H1 (cell line): Measurements from ENCODE around the gene VPS51. TPM values are rescaled to one million over a fixed set of nuclear protein-coding genes. Genes with fewer than 3 reads are reported as not detected.

ENCODE experiments used
- CTCF ChIA-PET: fragments of 300-600 bp; sonication (Branson Sonifier 250); formaldehyde crosslinking; loops from one replicate; lab custom pipeline; 2021; ENCODE audit not compliant: partially characterized antibody; lab: Charles Lee
- POLR2A ChIA-PET: fragments of 300-600 bp; sonication (Branson Sonifier 250); formaldehyde crosslinking; loops from one replicate; lab custom pipeline; 2021; ENCODE audit warnings: inconsistent platforms; ENCODE audit not compliant: partially characterized antibody; lab: Charles Lee
- DNase-seq, 2 experiments: peaks; one replicate each; pipeline versions ENCODE4 v3.0.0 to v3.0.0-alpha.2; 2010 to 2022; ENCODE audit warnings: low spot score in 2 of 2, low read depth in 1 of 2, mixed read lengths in 1 of 2
- FAIRE-seq: peaks from 2 replicates; lab custom pipeline; 2011; peaks lifted over from hg19 to GRCh38; lab: Jason Lieb, UNC
- H2AFZ ChIP-seq: 2 replicates; pipeline ENCODE4 v1.8.1; 2012; ENCODE audit warnings: low read length, inconsistent platforms
- H2AK5ac ChIP-seq: 2 replicates; pipeline ENCODE4 v1.6.1; 2013; ENCODE audit warnings: low read depth, low read length
- H2BK120ac ChIP-seq: replicated peaks from 2 replicates; pipeline ENCODE3; 2013; ENCODE audit warnings: low read depth, low read length, inconsistent platforms
- H2BK12ac ChIP-seq: 2 replicates; pipeline ENCODE4 v1.6.1; 2013; ENCODE audit warnings: low read depth, low read length
- H2BK15ac ChIP-seq: 2 replicates; pipeline ENCODE4 v1.6.1; 2013; ENCODE audit warnings: low read length
- H2BK20ac ChIP-seq: 2 replicates; pipeline ENCODE4 v1.6.1; 2013; ENCODE audit warnings: low read length
- H2BK5ac ChIP-seq: 2 replicates; pipeline ENCODE4 v1.6.1; 2013; ENCODE audit warnings: low read depth, low read length
- H3K14ac ChIP-seq: 2 replicates; pipeline ENCODE4 v1.6.1; 2013; ENCODE audit warnings: inconsistent platforms; ENCODE audit not compliant: insufficient read length
- H3K18ac ChIP-seq: 2 replicates; pipeline ENCODE4 v1.6.1; 2013; ENCODE audit warnings: low read length; ENCODE audit errors: extremely low read depth
- H3K23ac ChIP-seq: 2 replicates; pipeline ENCODE4 v1.6.1; 2013; ENCODE audit warnings: inconsistent platforms; ENCODE audit not compliant: insufficient read length
- H3K23me2 ChIP-seq: 2 replicates; pipeline ENCODE4 v1.6.1; 2013; ENCODE audit warnings: low read depth, low read length
- H3K27ac ChIP-seq: 2 replicates; pipeline ENCODE4 v1.6.1; 2011; ENCODE audit warnings: low read depth, low read length, inconsistent platforms
- H3K27me3 ChIP-seq, 4 experiments: replicated peaks in 1 of 4; 1 replicate in 1 of 4; 2 replicates in 3 of 4; pipeline versions ENCODE4 v1.6.1 to v1.8.1; 2011 to 2013; ENCODE audit warnings: low read length in 3 of 4, mild to moderate bottlenecking in 3 of 4, inconsistent platforms in 2 of 4, mixed read lengths in 2 of 4, moderate library complexity in 1 of 4; ENCODE audit not compliant: control insufficient read depth in 3 of 4, insufficient read depth in 3 of 4; ENCODE audit errors: extremely low read depth in 1 of 4
- H3K36me3 ChIP-seq, 4 experiments: 2 replicates each; pipeline versions ENCODE4 v1.6.1 to v1.8.1; 2011 to 2013; ENCODE audit warnings: mild to moderate bottlenecking in 4 of 4, low read length in 3 of 4, moderate library complexity in 2 of 4, control low read depth in 1 of 4, inconsistent platforms in 1 of 4; ENCODE audit not compliant: insufficient read depth in 4 of 4, control insufficient read depth in 2 of 4
- H3K4ac ChIP-seq: replicated peaks from 2 replicates; pipeline ENCODE3; 2013; ENCODE audit warnings: low read length, low read depth, mixed read lengths, inconsistent platforms; ENCODE audit not compliant: insufficient read length
- H3K4me1 ChIP-seq, 4 experiments: replicated peaks in 1 of 4; 1 replicate in 1 of 4; 2 replicates in 3 of 4; pipeline versions ENCODE4 v1.6.1 to v1.8.1; 2011 to 2013; ENCODE audit warnings: low read length in 3 of 4, inconsistent platforms in 2 of 4, mixed read lengths in 1 of 4; ENCODE audit not compliant: insufficient read depth in 4 of 4, control insufficient read depth in 3 of 4
- H3K4me2 ChIP-seq, 2 experiments: 2 replicates each; pipeline versions ENCODE4 v1.6.1 to v1.8.1; 2011 to 2013; ENCODE audit warnings: low read depth in 2 of 2, low read length in 2 of 2, control low read depth in 1 of 2, inconsistent platforms in 1 of 2, mild to moderate bottlenecking in 1 of 2; ENCODE audit not compliant: insufficient read depth in 1 of 2
- H3K4me3 ChIP-seq, 4 experiments: fragments of 200-600, 300-600 bp in 1 of 4; sonication (generic), shearing (Covaris generic), sonication (Bioruptor Twin) in 1 of 4; 2 replicates each; pipeline versions ENCODE4 v1.5.1 to v1.8.1; 2011 to 2016; ENCODE audit warnings: low read length in 4 of 4, low read depth in 3 of 4, control low read depth in 2 of 4, inconsistent platforms in 2 of 4, mild to moderate bottlenecking in 2 of 4, mixed read lengths in 1 of 4, moderate library complexity in 1 of 4; ENCODE audit not compliant: insufficient read depth in 2 of 4; ENCODE audit errors: extremely low read depth in 1 of 4
- H3K56ac ChIP-seq: replicated peaks from 2 replicates; pipeline ENCODE3; 2013; ENCODE audit warnings: low read depth, mild to moderate bottlenecking, mixed read lengths, low read length, inconsistent platforms; ENCODE audit not compliant: insufficient read length
- H3K79me1 ChIP-seq: 2 replicates; pipeline ENCODE4 v1.6.1; 2013; ENCODE audit warnings: low read depth, low read length, control low read depth
- H3K79me2 ChIP-seq, 2 experiments: 2 replicates each; pipeline versions ENCODE4 v1.6.1 to v1.8.1; 2012 to 2013; ENCODE audit warnings: low read length in 2 of 2, mild to moderate bottlenecking in 2 of 2, inconsistent platforms in 1 of 2; ENCODE audit not compliant: insufficient read depth in 2 of 2, control insufficient read depth in 1 of 2
- H3K9ac ChIP-seq, 4 experiments: replicated peaks in 1 of 4; 1 replicate in 1 of 4; 2 replicates in 3 of 4; pipeline versions ENCODE4 v1.6.1 to v1.8.1; 2011 to 2013; ENCODE audit warnings: low read depth in 3 of 4, low read length in 3 of 4, control low read depth in 2 of 4, mild to moderate bottlenecking in 2 of 4, moderate library complexity in 2 of 4, inconsistent platforms in 1 of 4; ENCODE audit errors: extremely low read depth in 1 of 4
- H3K9me3 ChIP-seq, 2 experiments: 2 replicates each; pipeline versions ENCODE4 v1.6.1 to v1.8.1; 2012 to 2013; ENCODE audit warnings: mild to moderate bottlenecking in 2 of 2, moderate library complexity in 2 of 2, control low read depth in 1 of 2, inconsistent platforms in 1 of 2, low read depth in 1 of 2, low read length in 1 of 2, mixed read lengths in 1 of 2; ENCODE audit not compliant: insufficient read depth in 2 of 2
- H4K20me1 ChIP-seq, 2 experiments: replicated peaks in 1 of 2; 2 replicates each; pipeline versions ENCODE3 to v1.8.1; 2011 to 2013; ENCODE audit warnings: inconsistent platforms in 2 of 2, low read length in 2 of 2, mild to moderate bottlenecking in 1 of 2; ENCODE audit not compliant: insufficient read depth in 2 of 2, control insufficient read depth in 1 of 2
- H4K5ac ChIP-seq: 2 replicates; pipeline ENCODE4 v1.6.1; 2013; ENCODE audit warnings: low read length, low read depth, mixed read lengths, inconsistent platforms; ENCODE audit not compliant: insufficient read length
- H4K8ac ChIP-seq: 2 replicates; pipeline ENCODE4 v1.8.0; 2013; ENCODE audit warnings: mild to moderate bottlenecking, moderate library complexity, low read length, inconsistent platforms; ENCODE audit not compliant: insufficient read depth; ENCODE audit errors: extremely low read depth
- H4K91ac ChIP-seq: replicated peaks from 2 replicates; pipeline ENCODE3; 2013; ENCODE audit warnings: low read length, mixed read lengths, inconsistent platforms; ENCODE audit not compliant: insufficient read length
- CBX5 ChIP-seq: fragments of 300-800, 300-1000 bp; sonication (generic); IDR thresholded peaks from 2 replicates; pipeline ENCODE4 v1.7.1; 2016; ENCODE audit warnings: antibody characterized with exemption, low read length, low read depth
- KDM5A ChIP-seq: fragments of 200-600 bp; IDR thresholded peaks from 2 replicates; pipeline ENCODE4 v1.7.1; 2012; ENCODE audit warnings: mild to moderate bottlenecking, low read length, inconsistent platforms, mixed read lengths
- NRF1 ChIP-seq: IDR thresholded peaks from 2 replicates; pipeline ENCODE4 v1.6.1; 2011; ENCODE audit warnings: mild to moderate bottlenecking, low read depth, low read length, improper control_type of control experiment
- SIRT6 ChIP-seq: IDR thresholded peaks from one replicate; pipeline ENCODE4 v1.7.1; 2012; ENCODE audit warnings: low read length, inconsistent platforms
- WGBS, 2 experiments: shearing (Covaris generic) in 1 of 2; methylation state at CpG; one replicate each; pipeline versions ENCODE4 v1.1.6 to v1.1.7; 2013 to 2015; ENCODE audit warnings: low lambda C conversion rate in 2 of 2, mixed read lengths in 2 of 2, inconsistent platforms in 1 of 2, low coverage in 1 of 2, missing lambda C conversion rate in 1 of 2; ENCODE audit not compliant: insufficient replicate concordance in 2 of 2, insufficient coverage in 1 of 2, insufficient read length in 1 of 2; ENCODE audit errors: extremely low coverage in 1 of 2, missing lambda C conversion rate in 1 of 2; 5-methylcytosine and 5-hydroxymethylcytosine counted together
- polyA plus RNA-seq, 7 experiments: library from polyadenylated mRNA; depleted of rRNA in 3 of 7; stranded (reverse) in 5 of 7; unstranded in 2 of 7; fragments of >200 nt in 5 of 7; fragments of 200-250 nt in 2 of 7; gene quantifications; 1 replicate in 5 of 7; 2 replicates in 1 of 7; 4 replicates in 1 of 7; pipeline versions ENCODE4 v1.2.1 to v1.2.3, GENCODE V29; 2011 to 2013; ENCODE audit warnings: missing spikeins in 2 of 7, mixed read lengths in 2 of 7
- total RNA-seq: library from RNA; stranded (reverse); fragmentation: NEBNext Ultra II Directional; extraction: Animal tissue kit (Norgen Biotek cat#: 25700); gene quantifications from 2 replicates; pipeline ENCODE4 v1.2.1, GENCODE V29; 2021

The VPS51 gene
- total and polyA plus RNA-seq, 2 of the 8 experiments (the other 6 are each of a cell fraction or from before 2014, with no cell fraction given) = 97.4 to 142 TPM

DNA sequence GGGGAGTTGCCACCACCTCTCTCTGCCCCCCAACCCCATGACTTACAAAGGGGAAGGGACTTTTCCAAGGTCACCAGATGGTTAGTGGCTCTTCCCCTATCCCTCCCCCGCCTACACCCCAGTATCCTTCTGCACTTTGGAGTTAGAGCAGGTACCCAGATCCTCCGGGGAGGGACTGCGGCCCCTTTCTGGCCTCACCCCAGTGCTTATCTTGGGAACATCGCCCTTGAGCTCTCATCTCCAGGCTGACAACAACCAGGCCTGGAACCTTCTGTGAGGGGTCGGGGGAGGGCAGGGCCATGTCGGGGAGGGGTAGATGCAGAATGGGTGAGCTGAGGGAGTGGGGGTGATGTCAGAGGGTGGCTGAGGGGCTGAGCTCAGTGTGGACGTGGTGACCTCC, 30.2 kb upstream of the VPS51 start:
- Histone ChIP-seq H3K4ac (peak overlapping the region; percentile 95), H2AK5ac (no peak overlapping the region), H3K56ac (no peak overlapping the region), H3K9me3 (no peaks in the 10 kb centered on the region), H3K23ac (no peak overlapping the region), H3K27me3 (no peaks in the 10 kb centered on the region)
- no peak for TF ChIP-seq CBX5
- no peak for TF ChIP-seq SIRT6
- TF ChIP-seq NRF1 = no peak
- no peak for TF ChIP-seq KDM5A
- TF ChIP-seq, all 59 proteins: peak for 0
- H4K5ac ChIP-seq = peak overlapping the region; percentile 34
- no peaks in the 10 kb centered on the region for H3K36me3 ChIP-seq
- H3K9ac ChIP-seq = 0 out of 7 replicates have a peak overlapping the region, but pooled peaks of 1 of the 4 experiments have one; percentile 48
- no peak overlapping the region for H2AFZ ChIP-seq
- no peak overlapping the region for H3K4me3 ChIP-seq
- WGBS, 2 experiments = 98% methylated on average over 5 of the region's 7 CpGs; no CpG with 5 or more reads in 1 of the 2 experiments
- peak overlapping the region; percentile 12; the same call in 1 of the 2 replicates for H2BK15ac ChIP-seq
- H2BK20ac ChIP-seq = no peak overlapping the region
- peak overlapping the region; percentile 69; the same call in 1 of the 2 replicates for H2BK5ac ChIP-seq
- H4K8ac ChIP-seq = peak overlapping the region; percentile 81; the same call in 1 of the 2 replicates
- no peaks in the 10 kb centered on the region for H3K79me2 ChIP-seq
- DNase-seq (no peak), FAIRE-seq (no peak)
- CTCF ChIA-PET = interaction anchor here (0.7 to 3.1 kb wide), 6 partner anchors 8 to 219 kb away, joined by 3 to 21 read pairs (median 5); no protein-coding TSS in a partner anchor
- H3K14ac ChIP-seq = no peak overlapping the region
- peak overlapping the region; percentile 31 to 55; a peak in 1 of 4 replicates for H3K4me2 ChIP-seq
- peaks cover 5 to 23% (median 17%) of the 10 kb centered on the region in 4 experiments for H3K4me1 ChIP-seq
- POLR2A ChIA-PET = interaction anchor here (0.9 to 21.6 kb wide), 10 partner anchors 10 to 288 kb away, joined by 3 to 230 read pairs (median 4); partner anchors contain the start of genes ARL2, EHD1, FAU and MRPL49
- H3K23me2 ChIP-seq = no peaks in the 10 kb centered on the region
- no peaks in the 10 kb centered on the region for H4K20me1 ChIP-seq
- H4K91ac ChIP-seq = peak overlapping the region; percentile 79
- peak overlapping the region; percentile 52; the same call in 1 of the 2 replicates for H3K27ac ChIP-seq
- peak overlapping the region; percentile 92; the same call in 1 of the 2 replicates for H2BK12ac ChIP-seq
- no peak overlapping the region for H2BK120ac ChIP-seq
- peak overlapping the region; percentile 95; the same call in 1 of the 2 replicates for H3K18ac ChIP-seq
- H3K79me1 ChIP-seq = no peaks in the 10 kb centered on the region
